Astrocyte of the hippocampus (primary cell): ENCODE measurements around the gene TMEM86B.

Experiments used
- DNase-seq: peaks from one replicate; pipeline ENCODE4 v3.0.0; 2011; ENCODE audit warnings: low read depth, low spot score

TMEM86B gene

DNA sequence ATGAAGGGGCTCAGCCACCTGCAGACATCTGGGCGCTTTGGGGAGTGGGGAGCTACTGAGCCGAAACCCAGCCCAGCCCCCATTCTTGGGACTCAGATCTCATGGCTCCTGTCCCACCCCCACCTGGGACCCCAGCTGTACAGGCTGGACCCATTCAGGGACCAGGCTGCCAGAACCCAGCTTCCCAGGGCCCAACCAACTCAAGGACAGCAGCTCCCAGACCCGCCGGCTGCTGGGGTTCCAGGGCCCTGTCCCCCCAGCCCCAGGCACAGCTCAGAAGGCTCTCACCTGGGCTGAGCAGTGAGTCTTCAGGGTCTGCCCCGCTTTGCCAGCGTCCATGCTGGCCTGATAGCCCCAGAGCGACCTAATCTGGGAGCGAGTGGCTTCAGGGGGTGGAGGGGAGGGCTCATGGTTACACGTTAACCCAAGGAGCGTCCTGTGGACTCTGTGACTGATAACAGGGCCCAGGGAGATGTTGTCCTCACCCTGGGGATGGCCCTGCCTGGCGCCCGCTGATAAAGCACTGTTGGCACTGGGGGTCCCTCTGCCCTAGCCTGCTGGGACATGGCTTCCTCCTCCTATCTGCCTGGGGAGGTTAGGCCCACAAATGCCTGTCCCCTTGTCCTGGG, at the start of gene TMEM86B:
TMEM86B (minus strand) TSS at position 361 of the 629 bp plus-strand sequence; CDS start at position 339, 22 bp downstream.
- no peak for DNase-seq

- DNase-seq, result no peak
Measured at GRCh38 chr19:55277494-55277893, 48.9 kb upstream of the TMEM86B start.

- DNase-seq, result no peak
Measured at GRCh38 chr19:55276720-55277430, 48.3 kb upstream of the TMEM86B start.

- no peak for DNase-seq
Measured at GRCh38 chr19:55275851-55276719, 47.5 kb upstream of the TMEM86B start.

GRCh38 chr19:55273978-55274707, 45.6 kb upstream of the TMEM86B start:
- no peak for DNase-seq

DNA sequence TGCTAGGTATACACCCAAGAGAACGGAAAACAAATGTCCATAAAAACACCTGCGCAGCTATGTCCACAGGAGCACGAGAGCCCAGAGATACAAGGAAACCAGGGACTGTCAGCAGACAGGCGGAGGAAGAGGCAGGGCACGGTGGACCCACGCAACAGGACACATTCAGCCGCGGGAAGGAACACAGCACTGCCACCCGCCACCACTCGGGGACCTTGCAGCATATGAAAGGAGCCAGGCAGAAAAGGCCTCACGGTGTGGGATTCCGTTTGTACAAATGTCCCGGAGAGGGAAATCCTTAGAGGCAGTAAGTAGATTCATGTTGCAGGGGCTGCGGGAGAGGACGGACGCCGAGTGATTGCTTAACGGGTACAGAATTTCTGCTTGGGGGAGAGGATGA, 43.6 kb upstream of the TMEM86B start:
- no peak for DNase-seq

DNA sequence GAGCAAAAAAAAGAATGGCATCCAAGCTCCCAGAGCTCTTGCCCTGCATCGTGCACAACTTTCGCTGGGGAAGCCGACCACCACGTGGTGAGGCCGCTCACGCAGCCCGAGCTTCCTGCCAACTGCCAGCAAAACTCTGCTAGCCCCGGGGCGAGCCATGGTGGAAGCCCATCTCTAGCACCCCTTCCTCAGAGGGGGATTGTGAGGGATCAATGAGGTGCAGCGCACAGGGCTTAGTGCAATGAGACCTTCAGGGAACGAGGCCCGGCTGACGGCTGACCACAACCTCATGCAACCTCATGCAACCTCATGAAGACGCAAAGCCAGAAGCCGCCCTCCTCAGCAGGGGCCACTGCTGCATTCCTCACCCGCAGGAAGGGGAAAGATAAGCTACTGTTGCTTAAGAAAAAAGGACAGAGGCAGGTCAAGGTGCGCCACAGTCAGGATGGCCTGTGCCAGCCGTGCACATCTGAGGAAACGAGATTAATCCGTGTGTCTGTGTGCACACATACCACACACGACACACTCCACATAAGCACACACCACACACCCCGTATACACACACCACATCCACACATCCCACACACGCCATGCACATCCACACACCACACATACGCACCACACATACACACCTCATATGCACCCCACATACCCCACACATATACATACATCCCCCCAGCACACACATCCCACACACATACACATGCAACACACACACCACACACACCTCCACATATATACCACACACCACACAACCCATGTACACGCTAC, 41.8 kb upstream of the TMEM86B start:
- DNase-seq, result no peak

DNA sequence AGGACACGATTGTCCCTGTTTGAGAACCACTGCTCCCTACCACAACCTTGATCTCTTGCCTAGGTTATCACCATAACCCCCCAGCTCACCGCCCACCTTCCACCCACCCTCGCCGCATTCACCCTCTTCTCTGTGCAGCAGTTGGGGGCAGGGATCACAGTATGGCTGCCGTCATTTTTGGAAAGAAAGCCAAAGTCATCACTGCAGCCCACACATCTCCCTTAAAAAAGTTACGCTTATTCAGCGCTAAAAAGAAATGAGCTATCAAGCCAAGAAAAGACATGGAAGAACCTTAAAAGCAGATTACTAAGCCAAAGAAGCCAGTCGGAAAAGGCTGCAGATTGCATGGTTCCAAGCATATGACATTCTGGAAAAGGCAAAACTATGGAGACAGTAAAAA, 40.7 kb upstream of the TMEM86B start:
- no peak for DNase-seq

- DNase-seq, result no peak
Measured at GRCh38 chr19:55266840-55267239, 38.3 kb upstream of the TMEM86B start.

GRCh38 chr19:55266404-55266803, 37.8 kb upstream of the TMEM86B start:
- no peak for DNase-seq

DNA sequence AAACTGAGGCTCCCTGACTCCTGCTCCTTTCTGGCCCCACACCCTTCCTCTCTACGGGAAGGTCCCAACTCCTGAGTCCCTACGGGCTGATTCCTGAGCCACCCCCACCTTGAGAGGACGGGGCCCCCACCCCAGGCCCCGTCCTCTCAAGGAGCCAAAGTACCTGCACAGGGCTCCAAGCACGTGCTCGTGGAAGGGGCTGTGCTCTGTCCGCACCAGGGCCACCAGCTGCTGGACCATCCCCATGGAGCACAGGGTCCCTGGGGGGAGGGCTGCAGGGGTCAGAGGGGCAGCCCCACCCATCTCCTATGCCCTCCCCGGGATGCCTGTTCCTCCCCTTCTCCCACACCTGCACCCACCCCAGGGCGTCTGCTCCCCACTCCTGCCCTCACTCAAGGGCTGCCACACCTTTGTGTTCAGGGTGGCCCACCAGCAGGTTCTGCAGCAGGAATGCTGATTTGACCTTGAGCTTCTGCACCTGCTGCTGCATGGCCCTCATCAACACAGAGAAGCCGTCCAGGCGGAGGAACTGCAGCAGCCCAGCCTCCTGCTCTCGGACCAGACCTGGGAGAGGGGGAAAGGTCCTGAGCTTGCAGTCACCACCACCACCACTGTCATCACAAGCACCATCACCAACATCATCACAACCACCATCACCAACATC, 37.3 kb upstream of the TMEM86B start:
- DNase-seq, result no peak

GRCh38 chr19:55265173-55265572, 36.6 kb upstream of the TMEM86B start:
- no peak for DNase-seq

DNA sequence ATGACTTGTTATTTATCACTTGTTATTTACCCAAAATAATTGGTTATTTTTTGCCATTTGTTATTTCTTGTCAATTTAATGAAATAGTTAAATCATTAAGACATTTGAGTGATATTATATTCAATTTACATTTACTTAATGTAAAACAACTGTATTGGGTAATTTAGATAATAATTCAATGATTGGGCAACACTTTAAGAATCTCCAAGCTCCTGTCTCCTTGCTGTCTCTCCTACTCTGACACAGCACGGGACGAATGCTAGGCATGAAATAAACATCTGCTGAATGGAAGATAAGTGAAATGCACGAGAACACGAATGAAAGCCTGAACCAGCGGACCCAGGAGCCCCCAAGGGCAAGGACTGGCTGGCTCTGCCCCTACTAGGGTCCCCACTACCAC, 36.0 kb upstream of the TMEM86B start:
- no peak for DNase-seq

GRCh38 chr19:55262359-55262758, 33.8 kb upstream of the TMEM86B start:
- no peak for DNase-seq

DNA sequence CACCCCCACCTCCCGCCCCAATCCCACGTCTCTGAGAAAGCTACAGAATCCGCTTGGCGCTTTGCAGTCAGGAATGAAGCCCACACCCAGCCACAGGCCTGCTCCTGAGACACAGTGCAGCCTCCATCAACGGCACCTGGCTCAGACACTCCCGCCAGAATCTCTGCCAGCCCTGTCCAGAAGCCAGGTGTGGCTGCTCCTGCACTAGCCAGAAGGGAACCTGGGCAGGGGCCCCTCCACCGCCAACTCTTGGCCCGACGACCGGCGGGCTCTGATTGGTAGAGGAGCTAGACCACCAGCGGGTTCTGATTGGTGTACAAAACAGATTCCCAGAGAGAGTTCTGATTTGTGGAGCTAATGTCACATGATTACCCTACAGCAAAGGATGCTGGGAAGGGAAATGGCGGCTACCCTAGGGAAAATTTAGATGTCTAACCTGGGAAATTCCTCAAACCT, 33.1 kb upstream of the TMEM86B start:
- DNase-seq, result no peak

- DNase-seq, result no peak
Measured at GRCh38 chr19:55259540-55260210, 31.1 kb upstream of the TMEM86B start.

DNA sequence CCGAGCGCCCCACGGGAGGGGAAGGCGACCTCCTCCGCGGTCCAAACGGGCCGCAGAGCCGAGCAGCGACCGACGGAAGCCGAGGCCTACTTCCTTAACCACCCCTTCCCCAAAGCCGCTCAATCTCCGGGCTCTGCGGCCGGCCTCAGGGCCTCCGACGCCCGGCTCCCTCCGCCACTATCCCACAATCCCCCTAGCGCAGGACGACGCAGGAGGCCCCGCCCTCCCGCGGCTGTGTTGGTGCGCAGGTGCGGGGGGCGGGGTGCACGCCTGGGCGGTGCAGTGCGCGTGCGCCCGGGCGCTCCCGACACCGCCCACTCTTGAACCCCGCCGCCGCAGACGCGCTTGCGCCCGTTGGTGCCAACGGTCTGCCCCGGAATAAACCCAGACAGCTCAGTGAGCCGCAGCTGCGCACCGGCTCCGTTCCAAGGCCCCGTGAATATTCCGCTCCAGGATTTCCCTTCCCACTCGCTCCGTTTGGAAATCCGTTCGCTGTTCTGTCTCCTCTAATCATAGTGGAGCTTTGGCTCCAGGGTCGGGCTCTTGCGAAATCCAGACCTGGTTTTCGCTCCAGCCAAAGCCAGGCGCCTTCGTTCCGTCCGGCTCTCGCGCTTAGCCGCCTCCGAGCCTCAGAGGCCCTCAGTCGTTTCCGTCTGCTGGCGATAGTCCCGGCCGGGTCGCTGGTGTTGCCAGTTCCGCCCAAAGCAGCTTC, 30.4 kb upstream of the TMEM86B start, which contains the start of gene PPP6R1:
PPP6R1 (minus strand) TSS at position 190 of the 712 bp plus-strand sequence. CDS start 11,914 bp downstream, outside the sequence.
- peak; percentile 100 for DNase-seq

- no peak for DNase-seq
Measured at GRCh38 chr19:55258476-55258827, 29.9 kb upstream of the TMEM86B start.
